Neural progenitor cell (in vitro differentiated cells): Measurements from ENCODE around the gene MATK.
A peak's percentile ranks its signal among the peaks of the same experiment; 100 is the strongest.

Experiments
- CTCF ChIP-seq: fragments of 200-600 bp; sonication (generic); IDR thresholded peaks from 2 replicates; pipeline ENCODE4 v1.5.1; 2017; ENCODE audit warnings: antibody characterized with exemption, mild to moderate bottlenecking
- EZH2 ChIP-seq: fragments of 200-600 bp; sonication (generic); IDR thresholded peaks from 2 replicates; pipeline ENCODE4 v1.6.1; 2017; ENCODE audit warnings: antibody characterized with exemption, mild to moderate bottlenecking, moderate library complexity
- EZH2phosphoT487 ChIP-seq: fragments of 200-600 bp; sonication (generic); IDR thresholded peaks from 2 replicates; pipeline ENCODE4 v1.6.1; 2017; ENCODE audit warnings: antibody characterized with exemption

- TF ChIP-seq CTCF (peak; percentile 100), EZH2 (no peak), EZH2phosphoT487 (no peak)
These were observed 35.7 kb upstream of the MATK start for GRCh38 chr19:3821857-3822364.
